Stimulated activated CD4-positive, alpha-beta T cell treated with anti-CD3 and anti-CD28 coated beads, TNF-alpha, amount 100 ng/mL, for 4 hours (primary cell): ENCODE data around the gene LGALS1.

Experiments used
- DNase-seq, 3 experiments: peaks; one replicate each; pipeline ENCODE4 v3.0.0-alpha.2; 2020; ENCODE audit warnings: low read depth in 3 of 3

The LGALS1 gene

DNA sequence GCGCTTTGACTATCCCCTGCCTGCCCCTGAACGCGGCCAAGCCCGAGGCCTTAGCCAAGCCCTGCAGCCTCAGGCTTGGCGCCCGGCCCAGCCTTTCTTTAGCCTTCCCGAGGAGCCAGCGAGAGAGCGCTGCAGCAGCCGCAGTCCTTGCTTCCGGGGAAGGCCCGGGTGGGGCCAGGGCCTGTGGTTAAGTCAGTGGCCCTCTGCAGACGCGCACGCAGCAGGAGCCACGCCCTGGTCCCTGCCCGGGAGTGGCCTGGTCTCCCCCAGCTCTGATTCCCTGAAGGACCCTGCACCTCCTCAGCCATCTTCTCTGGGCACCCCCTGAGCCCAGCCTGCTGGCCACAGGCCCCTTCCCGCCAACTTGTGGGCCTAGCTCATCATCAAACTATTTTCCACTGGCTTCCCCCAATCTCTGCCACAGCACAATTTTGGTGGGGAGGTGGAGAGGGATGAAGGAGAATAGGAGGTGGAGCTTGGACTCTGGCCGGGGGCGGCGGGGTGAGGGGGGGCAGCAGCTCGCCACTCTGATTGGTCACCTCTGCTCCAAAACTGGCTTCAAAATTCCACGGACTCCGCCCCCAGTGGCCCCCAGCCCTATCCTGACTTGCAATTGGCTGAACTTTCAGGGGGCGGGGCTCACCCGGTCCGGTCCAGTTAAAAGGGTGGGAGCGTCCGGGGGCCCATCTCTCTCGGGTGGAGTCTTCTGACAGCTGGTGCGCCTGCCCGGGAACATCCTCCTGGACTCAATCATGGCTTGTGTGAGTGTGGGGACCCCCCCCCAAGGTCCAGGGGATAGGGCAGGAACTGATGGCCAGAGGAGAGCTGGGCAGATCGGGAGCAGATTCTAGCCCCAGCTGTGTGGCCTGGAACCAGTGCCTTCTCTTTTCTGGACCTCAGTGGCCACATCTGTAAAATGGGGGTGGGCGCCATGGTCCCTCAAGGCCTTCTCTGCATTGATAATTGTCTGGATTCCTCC, at the start of gene LGALS1:
Gene LGALS1 (plus strand): TSS at position 686 of the 979 bp plus-strand sequence. CDS start 67 bp downstream, at position 753.
- no peak for DNase-seq

DNA sequence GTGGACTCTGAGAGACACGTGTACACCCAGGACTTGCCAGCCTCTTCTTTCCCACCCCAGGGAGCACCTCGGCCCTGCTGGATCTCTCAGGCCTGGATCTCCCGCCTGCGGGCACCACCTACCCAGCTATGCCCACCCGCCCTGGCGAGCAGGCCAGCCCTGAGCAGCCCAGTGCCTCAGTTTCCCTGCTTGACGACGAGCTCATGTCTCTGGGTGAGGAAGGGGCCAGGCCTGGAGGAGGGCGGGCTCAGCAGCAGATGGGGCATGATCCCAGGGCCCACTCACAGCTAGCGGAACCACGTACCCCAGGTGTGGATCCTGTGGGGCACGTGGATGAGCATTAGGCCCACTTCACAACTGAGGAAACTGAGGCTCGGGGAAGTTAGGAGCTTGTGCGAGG, 49.7 kb upstream of the LGALS1 start:
- no peak for DNase-seq

DNA sequence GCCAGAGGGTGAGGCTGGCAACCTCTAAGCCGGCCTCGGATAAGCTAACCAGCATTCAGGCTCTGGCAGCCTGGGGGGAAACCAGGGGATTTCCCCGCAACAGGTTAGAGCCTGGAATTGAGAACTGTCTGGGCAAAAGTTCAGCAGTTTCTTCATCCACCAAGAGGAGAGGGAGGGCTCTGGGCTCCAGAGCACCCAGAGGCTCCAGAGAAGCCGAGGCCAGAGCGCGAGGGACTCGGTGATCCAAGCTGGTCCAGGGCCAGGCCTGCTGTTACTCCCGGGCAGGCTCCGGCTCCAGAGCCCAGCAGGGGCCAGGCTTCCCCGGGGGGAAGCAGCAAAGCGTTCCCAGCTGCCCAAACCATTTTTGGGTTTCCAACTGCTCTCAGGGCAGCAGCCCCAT, 49.3 kb upstream of the LGALS1 start:
- DNase-seq, result no peak

DNA sequence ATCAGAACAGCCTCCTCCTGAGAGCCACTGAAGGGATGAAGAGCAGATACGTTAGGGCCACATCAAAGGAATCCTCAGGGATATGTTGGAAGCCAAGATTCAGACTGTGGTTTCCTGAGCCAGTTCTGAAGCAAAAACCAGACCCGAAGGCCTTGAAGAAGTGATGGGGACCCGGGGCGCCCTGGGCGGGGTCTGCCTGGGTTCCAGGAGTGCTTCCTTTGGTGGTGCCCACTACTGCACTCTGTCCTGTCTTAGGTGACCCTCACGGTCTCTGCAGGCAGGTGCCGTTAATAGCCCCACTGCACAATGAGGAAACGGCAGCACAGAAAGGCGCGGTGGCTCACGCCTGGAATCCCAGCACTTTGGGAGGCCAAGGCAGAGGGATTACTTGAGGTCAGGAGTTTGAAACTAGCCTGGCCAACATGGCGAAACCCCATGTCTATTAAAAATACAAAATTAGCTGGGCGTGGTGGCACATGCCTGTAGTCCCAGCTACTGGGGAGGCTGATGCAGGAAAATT, 48.8 kb upstream of the LGALS1 start:
- DNase-seq, result no peak

DNA sequence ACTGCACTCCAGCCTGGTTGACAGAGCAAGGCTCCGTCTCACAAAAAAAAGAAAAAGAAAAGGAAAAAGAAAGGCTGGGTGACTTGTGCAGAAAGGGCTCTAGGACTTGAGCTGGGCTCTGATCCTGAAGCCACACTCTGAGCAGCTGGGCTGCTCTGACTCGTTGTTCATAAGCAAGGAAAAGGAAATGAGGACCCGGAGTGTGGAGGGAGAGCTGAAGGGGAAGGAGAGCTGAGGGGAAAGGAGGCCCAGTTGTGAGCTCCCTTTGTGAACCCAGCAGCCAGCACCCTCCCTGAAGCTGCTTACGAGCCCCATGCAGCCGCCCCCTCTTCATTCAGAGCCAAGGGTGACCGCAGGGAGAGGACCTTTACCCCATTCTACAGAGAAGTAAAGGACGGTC, 48.3 kb upstream of the LGALS1 start:
- DNase-seq, result no peak

DNA sequence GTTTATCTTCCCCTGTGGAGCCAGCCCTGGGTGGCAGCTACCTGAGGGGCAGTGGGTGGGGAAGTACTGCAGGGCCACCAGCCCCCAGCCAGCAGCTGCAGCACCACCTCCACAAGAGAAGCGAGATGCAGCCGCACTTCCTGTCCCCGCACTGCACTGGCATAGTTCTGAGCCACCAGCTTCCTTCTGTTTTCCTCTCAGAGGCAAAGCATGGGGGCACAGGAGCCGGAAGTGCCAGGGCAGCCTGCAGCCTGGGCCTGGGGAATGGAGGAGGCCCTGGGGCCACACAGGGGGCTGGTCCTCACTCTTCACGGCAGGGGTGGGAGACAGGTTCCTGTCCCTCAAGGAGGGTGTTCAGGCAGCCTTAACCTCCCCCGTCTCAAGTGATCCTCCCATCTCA, 47.9 kb upstream of the LGALS1 start:
- DNase-seq, result no peak

DNA sequence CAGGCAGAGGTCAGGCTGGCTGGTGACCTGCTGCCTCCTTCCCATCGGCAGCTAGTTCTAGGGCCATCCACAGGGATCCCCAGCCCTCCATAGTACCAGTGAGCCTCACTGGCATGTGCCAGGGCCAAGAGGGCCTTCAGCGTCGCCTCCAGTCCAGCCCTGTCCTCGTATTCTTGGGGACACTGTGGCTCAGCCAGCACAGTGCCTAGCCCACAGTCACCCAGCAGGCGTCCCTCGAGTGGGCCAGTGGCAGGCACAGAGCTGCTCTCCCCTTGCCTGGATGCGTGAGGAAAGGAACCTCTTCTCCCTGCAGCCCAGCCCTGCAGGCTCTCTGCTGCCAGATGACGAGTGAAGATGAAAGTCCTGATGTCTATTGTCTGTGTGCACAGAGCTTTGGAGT, 46.6 kb upstream of the LGALS1 start:
- DNase-seq, result no peak

DNA sequence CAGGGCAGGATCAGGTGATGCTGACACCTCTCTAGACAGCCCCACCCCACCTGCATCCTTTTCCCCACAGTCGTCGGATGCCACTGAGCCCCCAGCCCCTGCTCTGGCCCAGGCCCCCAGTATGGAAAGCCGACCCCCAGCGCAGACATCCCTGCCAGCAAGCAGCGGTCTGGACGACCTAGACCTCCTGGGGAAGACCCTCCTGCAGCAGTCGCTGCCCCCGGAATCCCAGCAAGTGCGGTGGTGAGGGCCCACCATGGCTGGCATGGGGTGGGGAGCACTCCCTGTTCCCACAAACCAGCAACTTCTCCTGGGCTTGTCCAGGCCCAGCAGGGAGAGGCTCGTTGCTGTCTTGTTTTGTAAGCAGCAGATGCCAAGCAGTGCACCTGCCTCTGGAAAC, 45.5 kb upstream of the LGALS1 start:
- no peak for DNase-seq

DNA sequence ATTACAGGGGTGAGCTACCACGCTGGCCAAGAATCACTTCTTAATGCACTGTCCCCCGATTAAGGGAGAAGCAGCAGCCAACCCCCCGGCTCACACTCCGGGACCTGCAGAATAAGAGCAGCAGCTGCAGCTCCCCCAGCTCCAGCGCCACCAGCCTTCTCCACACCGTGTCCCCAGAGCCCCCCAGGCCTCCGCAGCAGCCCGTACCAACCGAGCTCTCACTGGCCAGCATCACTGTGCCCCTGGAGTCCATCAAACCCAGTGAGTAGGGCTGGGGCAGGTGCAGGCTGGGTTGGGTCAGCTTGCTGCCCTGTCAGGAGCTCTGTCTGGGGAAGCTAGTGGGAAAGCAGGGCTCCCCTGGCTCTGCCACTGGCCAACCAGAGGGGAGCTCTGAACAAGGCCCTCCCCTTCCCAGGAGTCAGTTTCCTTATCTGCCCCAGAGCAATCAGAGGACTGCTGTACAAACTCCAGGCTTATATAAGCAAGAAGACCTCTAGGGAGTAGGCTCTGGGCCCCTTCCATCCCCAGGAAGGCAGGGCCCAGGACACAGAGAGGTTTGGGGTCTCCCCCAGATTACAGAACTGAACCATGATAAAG, 44.5 kb upstream of the LGALS1 start:
- DNase-seq, result no peak

DNA sequence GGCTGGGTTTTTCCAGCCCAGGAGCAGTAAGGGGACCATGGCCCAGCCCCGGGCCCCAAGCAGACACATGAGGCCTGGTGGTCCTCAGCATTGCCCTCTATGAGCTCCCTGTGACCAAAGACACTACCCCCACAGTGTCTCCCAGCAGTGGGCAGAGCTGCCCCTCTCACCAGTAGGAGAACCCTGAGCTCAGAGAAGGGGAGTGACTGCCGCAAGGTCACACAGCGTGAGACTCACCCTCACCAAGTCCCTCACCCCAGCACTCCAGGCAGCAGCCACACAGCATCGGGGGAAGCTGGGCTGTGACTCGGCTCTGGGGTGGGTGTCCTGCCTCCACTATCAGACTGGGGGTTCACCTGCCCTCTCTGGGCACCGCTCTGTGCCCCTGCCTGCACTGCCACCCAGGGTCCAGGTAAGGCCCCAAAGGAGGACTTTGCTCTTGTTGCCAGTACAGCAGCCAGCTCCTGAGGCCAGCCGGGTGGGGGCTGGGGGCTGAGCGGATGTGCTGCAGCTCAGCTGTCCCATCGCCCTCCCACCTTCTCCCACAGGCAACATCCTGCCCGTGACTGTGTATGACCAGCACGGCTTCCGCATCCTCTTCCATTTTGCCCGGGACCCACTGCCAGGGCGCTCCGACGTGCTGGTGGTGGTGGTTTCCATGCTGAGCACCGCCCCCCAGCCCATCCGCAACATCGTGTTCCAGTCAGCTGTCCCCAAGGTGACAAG, 43.8 kb upstream of the LGALS1 start:
- DNase-seq, result no peak

DNA sequence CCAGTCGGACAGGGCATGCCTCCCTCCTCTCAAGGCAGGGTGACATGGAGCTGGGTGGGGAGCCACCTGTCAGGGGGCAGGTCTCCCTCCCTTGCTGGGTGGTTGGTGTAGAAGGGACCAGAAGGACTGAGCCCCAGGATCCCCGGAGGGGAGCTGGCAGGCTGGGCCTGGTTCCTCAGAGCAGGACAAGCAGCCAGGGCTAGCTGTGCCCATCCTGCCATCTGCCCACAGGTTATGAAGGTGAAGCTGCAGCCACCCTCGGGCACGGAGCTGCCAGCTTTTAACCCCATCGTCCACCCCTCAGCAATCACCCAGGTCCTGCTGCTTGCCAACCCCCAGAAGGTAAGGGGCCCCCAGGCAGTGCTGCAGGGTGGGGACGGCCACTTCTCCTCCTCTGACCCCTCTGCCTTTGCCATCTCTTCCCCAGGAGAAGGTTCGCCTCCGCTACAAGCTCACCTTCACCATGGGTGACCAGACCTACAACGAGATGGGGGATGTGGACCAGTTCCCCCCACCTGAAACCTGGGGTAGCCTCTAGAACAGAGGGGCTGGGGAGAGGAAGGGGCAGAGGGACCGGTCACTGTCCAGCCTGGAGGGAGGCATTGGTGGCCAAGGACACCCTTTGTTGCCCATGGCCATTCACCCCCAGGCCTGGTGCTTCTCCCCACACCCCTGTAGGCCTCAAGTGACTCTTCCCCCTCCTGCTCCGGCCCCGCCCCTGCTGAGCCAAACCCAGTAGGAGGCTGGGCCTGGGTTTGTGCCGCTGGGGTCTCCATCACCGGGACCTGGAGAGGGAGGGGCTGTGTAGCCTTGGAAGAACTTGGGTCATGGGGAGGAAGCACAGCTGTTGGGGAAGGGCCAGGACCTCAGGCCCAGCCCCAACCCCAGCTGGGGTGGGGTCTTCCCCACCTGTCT, 43.0 kb upstream of the LGALS1 start:
- no peak for DNase-seq

DNA sequence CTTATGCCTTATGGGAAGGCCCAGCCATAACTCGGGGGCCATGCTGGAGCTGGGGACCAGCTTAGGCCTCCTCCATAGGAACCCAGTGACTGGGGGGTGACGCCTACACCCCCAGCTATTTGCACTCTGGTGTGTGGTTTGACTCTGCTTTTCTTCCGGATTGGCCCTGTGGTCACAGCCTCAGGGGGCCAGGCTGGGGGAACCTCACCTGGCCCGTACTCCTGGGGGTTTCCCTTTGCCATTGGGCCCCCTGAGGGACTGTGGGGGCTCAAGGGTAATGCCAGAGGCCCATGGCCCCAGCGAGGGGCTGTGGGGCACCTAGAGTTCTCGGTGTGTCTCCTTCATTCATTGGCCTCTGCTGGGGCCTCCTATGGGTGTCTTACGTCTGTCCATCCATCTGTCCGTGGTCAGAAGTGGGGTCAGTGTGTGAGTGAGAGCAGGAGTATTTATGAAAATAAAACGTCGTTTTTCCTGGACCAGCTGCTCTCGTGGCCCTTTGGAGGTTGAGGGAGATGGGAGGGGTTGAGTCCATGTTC, 42.3 kb upstream of the LGALS1 start:
- DNase-seq, result no peak

DNA sequence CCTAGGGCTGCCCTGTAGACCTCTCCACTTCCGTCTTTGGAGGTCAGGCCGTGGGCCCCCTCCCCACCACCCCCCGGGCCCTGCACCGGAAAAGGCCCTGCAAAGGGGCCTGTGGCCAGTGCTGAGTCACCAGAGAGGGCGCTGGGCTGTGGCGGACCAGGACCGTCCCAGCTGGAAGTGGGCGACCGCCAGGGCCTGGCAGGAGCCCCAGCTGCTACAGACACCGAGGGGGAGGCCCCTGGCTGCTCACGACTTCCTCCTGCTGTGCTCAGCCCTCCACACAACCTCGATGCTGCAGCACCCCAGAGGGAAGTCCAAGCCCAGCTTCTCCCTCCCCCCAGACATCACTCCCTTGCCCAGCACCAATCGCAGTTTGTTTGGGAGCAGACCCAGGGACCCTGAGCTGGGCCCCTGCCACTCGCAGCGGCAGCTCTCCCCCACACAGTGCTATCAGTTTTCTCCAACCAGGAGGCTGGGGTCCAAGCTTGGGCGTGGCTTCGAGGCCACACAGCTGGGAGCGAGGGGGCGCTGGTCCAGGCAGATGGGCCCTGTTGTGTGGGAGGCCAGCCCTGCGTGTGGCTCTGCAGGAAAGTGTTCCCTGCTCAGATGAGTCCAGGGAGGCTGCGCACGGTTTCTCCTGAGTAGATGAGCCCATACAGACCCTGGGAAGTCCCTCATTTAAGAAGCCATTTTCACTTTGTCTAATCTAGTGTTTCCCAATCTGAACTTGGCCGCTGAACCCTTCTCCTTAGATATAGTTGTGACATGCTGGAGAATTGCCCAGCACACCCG, 41.6 kb upstream of the LGALS1 start:
- DNase-seq, result no peak

DNA sequence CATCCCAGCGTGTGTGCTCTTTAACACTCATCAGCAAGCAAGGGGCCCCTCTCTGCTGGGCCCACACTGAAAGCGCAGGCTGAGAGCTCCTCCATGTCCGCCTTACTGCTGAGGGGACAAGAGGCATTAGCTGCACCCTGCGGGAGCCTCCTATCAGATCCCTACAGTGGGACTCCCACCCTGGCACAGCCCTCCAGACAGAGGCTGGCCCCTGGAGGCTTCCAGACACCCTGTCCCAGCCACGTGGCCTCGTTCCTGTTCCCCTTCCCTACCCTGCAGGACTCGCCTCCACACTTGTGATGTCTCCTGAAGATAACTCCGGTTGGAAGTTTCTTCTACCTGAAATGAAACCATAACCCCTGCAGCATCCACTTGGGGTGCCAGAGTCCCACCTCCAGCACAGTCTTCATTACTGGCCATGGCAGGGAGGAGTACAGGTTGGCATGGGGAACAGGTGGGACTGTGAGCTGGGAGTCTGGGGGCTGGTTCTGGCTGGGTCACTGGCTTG, 41.0 kb upstream of the LGALS1 start:
- DNase-seq, result no peak

DNA sequence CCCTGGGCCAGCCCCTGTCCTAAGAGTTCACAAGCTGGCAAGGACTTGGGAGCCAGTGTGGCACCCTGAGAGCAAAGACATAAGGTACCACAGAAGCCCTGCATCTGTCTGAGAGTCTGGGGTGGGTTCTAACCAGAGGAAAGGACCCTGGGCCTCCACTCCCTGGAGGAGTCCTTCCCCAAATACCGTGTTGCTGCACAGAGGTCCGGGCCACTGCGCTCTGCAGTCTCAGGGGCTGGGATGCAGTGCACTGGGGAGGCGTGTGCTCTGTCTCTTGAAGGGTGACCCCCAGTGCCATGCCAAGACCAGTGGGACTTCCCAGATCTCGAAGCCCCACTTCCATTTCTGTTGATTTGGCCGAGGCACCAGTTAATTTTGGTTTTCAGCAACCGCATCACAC, 40.3 kb upstream of the LGALS1 start:
- DNase-seq, result no peak

DNA sequence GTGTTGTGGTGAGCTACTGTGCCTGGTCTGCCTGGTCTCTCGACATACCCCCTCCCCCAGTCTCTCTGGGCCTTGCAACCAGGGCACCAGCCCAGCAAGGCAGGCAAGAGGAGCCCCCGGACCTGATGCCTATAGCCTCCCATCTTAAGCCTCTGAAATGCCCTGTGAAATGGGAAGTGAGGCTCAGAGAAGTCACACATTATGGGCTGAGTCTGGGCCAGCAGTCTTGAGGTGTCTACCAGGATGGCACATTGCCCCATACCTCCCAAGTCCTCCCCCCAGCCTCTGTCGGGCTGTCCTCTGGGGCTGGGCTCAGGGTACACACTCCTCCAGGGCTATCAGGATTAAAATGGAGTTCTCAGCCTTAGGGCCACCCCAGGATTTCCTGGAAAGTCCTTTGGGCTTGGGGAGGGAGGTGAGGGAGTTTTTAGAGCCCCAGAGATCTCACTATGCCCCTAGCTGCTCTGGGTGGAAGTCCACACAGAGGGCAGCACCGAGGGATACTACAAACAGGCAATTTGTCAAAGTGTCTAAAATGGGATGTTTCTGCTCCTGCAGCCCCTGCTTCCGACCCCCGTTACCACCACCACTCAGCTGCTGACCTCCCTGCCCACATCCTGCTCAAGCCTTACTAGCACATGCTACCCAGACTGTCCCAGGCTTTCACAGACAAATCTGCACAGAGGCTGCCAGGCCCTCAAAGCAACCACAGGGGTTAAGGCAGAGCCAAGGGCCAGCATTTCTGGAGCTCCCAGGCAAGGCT, 39.1 kb upstream of the LGALS1 start:
- no peak for DNase-seq

DNA sequence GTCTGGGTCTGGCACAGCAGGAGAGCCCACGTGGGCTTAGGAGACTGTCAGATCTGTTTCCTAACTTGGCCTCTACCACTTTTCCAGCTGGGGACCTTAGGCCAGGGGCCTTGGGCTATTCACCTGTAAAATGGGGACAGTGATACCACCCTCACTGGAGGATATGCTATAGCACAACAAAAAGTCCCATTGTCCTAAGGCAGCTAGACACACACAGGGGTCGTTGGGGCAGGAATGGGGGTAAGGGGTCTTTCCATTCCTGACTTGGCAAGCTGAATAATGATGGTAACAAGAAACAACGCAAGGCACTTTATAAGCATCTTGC, 38.5 kb upstream of the LGALS1 start:
- no peak for DNase-seq

DNA sequence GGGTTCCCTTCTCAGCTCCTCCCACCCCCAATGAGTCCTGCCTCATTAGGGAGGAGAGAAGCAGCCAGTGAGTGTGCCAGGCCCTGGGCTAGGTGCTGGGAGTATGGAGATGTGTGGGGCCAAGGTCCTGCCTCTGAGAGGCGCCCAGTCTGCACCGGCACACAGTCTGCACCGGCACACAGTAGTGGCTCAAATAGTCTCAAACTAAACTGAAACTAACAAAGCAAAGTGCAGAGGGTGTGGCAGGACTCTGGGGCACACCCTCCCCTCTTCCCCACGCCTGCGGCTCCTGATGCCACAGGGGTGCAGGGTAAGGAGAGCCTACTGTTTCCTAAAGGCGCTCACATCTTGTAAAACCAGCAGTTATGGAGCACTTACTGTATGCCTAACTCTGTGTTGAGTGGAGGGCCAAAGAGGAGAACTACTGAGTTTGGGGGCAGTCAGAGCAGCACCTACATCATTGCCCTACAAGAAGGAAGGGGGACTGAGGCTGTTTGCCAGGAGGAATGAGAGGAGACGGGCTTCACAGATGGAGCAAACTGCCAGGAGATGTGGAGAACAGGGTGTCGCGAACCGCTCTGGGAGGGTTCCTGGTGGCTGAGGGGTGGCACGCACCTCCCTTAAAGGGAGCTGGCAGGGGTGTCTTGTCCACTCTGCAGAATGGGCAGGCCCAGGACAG, 36.9 kb upstream of the LGALS1 start:
- DNase-seq, result no peak
